DND-41 (cell line): Measurements from ENCODE around the gene B3GAT2.

Experiments used
- ATAC-seq: fragments of 200-7000 bp; cut with Tn5 transposase; 3 replicates; pipeline ENCODE4 v1.9.1; 2021; ENCODE audit warnings: low read depth; ENCODE audit not compliant: insufficient read depth
- DNase-seq: peaks from one replicate; pipeline ENCODE4 v3.0.0-alpha.2; 2020
- H2AFZ ChIP-seq: 2 replicates; pipeline ENCODE4 v1.6.0; 2012; ENCODE audit warnings: low read depth, low read length
- H3K27ac ChIP-seq: 2 replicates; pipeline ENCODE4 v1.5.1; 2012; ENCODE audit warnings: low read length, inconsistent platforms
- H3K27me3 ChIP-seq: fragments of 200-600 bp; sonication (generic); 2 replicates; pipeline ENCODE4 v1.6.0; 2012; ENCODE audit warnings: low read length, mild to moderate bottlenecking, inconsistent platforms; ENCODE audit not compliant: insufficient read depth, poor library complexity
- H3K36me3 ChIP-seq: 2 replicates; pipeline ENCODE4 v1.5.1; 2012; ENCODE audit warnings: low read length, inconsistent platforms; ENCODE audit not compliant: insufficient read depth
- H3K4me1 ChIP-seq: 2 replicates; pipeline ENCODE4 v1.5.1; 2012; ENCODE audit warnings: mild to moderate bottlenecking, low read length; ENCODE audit not compliant: insufficient read depth
- H3K4me2 ChIP-seq: 2 replicates; pipeline ENCODE4 v1.6.0; 2012; ENCODE audit warnings: mild to moderate bottlenecking, moderate library complexity, low read length, inconsistent platforms; ENCODE audit not compliant: insufficient read depth
- H3K4me3 ChIP-seq, 2 experiments: fragments of 200-600 bp in 1 of 2; shearing (Covaris generic) in 1 of 2; 2 replicates each; pipeline ENCODE4 v1.5.1; 2012 to 2016; ENCODE audit warnings: inconsistent platforms in 2 of 2, low read length in 2 of 2, mild to moderate bottlenecking in 2 of 2, low read depth in 1 of 2, moderate library complexity in 1 of 2
- H3K79me2 ChIP-seq: 2 replicates; pipeline ENCODE4 v1.6.0; 2012; ENCODE audit warnings: low read length, inconsistent platforms; ENCODE audit not compliant: insufficient read depth
- H3K9ac ChIP-seq: 2 replicates; pipeline ENCODE4 v1.6.0; 2012; ENCODE audit warnings: low read depth, mild to moderate bottlenecking, inconsistent platforms, low read length, moderate library complexity
- H3K9me3 ChIP-seq: 2 replicates; pipeline ENCODE4 v1.5.1; 2012; ENCODE audit warnings: low read length, moderate library complexity, mild to moderate bottlenecking, inconsistent platforms; ENCODE audit not compliant: insufficient read depth, severe bottlenecking
- H4K20me1 ChIP-seq: 2 replicates; pipeline ENCODE4 v1.6.0; 2012; ENCODE audit warnings: low read length; ENCODE audit not compliant: insufficient read depth
- EZH2 ChIP-seq: IDR thresholded peaks from 3 replicates; pipeline ENCODE4 v1.6.1; 2012; ENCODE audit warnings: borderline replicate concordance, low read depth, mild to moderate bottlenecking, moderate library complexity, low read length, inconsistent platforms; ENCODE audit not compliant: severe bottlenecking
- TF ChIP-seq, protein P1 (sequence below): IDR thresholded peaks from 2 replicates; pipeline ENCODE4 v1.5.1; 2012; ENCODE audit warnings: borderline replicate concordance, low read length, moderate library complexity, mild to moderate bottlenecking; ENCODE audit not compliant: poor library complexity, severe bottlenecking; ENCODE audit errors: extremely low read depth

Gene B3GAT2

DNA sequence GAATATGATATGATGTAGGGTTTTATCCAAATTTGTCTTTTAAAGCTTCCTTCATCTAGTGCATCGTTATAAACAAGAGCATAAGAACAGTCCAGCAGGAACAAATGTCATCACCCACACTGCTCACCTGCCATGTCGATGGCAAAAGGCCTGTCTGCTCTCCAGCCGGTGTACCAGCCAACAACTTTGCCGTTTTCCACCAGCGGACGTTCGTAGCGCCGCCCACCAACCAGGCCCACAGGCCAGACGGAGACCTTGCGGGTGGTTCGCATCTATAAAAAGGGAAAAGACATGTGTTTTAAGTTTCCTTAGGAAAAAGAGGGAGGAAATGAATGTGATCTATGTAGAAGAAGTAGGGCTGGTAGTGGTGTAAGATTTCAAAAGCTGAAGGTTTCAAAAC, 62.9 kb downstream of the B3GAT2 start:
- Histone ChIP-seq H3K27me3 (no peaks in the 10 kb centered on the region), H3K79me2 (no peaks in the 10 kb centered on the region), H3K9ac (no peak overlapping the region), H3K4me2 (no peak overlapping the region), H4K20me1 (no peaks in the 10 kb centered on the region), H3K27ac (no peak overlapping the region), H3K36me3 (no peaks in the 10 kb centered on the region), H3K4me1 (no peaks in the 10 kb centered on the region), H2AFZ (no peak overlapping the region), H3K9me3 (no peaks in the 10 kb centered on the region), H3K4me3 (no peak overlapping the region)
- no peak for ATAC-seq
- no peak for DNase-seq
- TF ChIP-seq EZH2 = no peak
- TF ChIP-seq, protein P1, sequence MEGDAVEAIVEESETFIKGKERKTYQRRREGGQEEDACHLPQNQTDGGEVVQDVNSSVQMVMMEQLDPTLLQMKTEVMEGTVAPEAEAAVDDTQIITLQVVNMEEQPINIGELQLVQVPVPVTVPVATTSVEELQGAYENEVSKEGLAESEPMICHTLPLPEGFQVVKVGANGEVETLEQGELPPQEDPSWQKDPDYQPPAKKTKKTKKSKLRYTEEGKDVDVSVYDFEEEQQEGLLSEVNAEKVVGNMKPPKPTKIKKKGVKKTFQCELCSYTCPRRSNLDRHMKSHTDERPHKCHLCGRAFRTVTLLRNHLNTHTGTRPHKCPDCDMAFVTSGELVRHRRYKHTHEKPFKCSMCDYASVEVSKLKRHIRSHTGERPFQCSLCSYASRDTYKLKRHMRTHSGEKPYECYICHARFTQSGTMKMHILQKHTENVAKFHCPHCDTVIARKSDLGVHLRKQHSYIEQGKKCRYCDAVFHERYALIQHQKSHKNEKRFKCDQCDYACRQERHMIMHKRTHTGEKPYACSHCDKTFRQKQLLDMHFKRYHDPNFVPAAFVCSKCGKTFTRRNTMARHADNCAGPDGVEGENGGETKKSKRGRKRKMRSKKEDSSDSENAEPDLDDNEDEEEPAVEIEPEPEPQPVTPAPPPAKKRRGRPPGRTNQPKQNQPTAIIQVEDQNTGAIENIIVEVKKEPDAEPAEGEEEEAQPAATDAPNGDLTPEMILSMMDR = no peak

DNA sequence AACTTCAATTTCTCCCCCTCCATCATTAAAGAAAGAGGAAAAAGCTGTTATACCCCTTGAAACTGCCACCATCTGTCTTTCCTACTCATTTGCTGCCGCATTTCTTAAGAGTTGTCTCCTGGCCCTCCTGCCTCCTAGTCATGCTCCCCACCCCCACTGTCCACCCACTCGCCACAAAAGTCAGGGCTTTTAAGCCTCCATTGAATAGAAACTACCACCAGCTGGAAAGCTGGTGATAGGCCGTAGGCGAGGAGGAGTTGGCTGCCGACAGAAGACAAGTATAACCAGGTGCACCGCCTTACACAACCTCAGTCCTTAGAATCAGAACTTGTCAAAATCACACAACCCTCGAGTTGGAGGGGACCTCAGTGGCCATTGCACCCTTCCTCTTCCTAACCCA, 67.6 kb downstream of the B3GAT2 start:
- no peaks in the 10 kb centered on the region for H3K9me3 ChIP-seq
- no peaks in the 10 kb centered on the region for H3K27me3 ChIP-seq
- no peak overlapping the region for H3K4me2 ChIP-seq
- H3K27ac ChIP-seq = no peak overlapping the region
- no peak for DNase-seq
- H3K4me3 ChIP-seq = no peak overlapping the region
- no peak for TF ChIP-seq EZH2
- H3K36me3 ChIP-seq = no peaks in the 10 kb centered on the region
- H3K9ac ChIP-seq = no peak overlapping the region
- H3K79me2 ChIP-seq = no peaks in the 10 kb centered on the region
- H2AFZ ChIP-seq = no peak overlapping the region
- no peaks in the 10 kb centered on the region for H4K20me1 ChIP-seq
- H3K4me1 ChIP-seq = no peaks in the 10 kb centered on the region
- no peak for ATAC-seq

DNA sequence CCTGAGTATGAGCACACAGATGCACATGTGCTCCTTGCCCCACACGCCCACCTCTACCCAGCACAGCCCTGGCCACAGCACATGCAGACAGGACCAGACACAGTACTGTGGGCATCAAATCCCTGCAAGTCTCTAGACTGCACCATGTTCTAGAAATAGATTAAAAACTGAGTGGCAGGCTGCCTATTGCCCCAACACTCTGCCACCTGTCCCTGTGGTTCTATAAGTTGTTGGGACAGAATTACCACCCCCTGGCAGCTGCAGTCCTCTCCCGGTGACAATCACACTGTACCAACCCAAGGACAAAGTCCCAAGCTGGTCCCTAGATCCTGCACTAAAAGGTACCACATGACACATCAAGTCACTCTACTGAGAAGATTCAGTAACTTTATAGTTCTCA, 70.2 kb downstream of the B3GAT2 start:
- Histone ChIP-seq H3K4me1 (no peaks in the 10 kb centered on the region), H3K4me2 (no peak overlapping the region), H3K4me3 (no peak overlapping the region), H3K36me3 (no peaks in the 10 kb centered on the region), H3K27me3 (no peaks in the 10 kb centered on the region), H4K20me1 (no peaks in the 10 kb centered on the region), H3K27ac (no peak overlapping the region), H3K9me3 (no peaks in the 10 kb centered on the region), H2AFZ (no peak overlapping the region), H3K9ac (no peak overlapping the region), H3K79me2 (no peaks in the 10 kb centered on the region)
- DNase-seq (no peak), ATAC-seq (no peak)
- TF ChIP-seq EZH2 = no peak
- TF ChIP-seq, protein P1 = no peak

DNA sequence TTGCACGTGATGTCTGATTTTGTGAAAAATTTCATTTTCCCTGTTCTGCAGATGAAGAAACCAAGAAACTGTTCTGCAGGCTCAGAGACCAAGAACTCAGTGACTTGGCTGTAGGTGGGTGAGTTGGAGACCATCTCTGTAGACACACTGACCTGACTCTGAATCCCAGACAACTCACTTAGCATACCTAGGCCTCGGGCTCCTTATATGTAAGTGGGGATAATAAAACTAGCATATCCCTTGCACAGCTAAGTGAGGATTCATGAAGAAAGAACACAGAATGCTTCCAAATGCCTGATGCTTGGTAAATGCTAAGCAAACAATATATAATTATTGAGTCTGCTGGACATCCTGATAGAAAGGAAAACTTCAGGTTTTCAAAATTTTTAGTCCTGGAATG, 70.8 kb downstream of the B3GAT2 start:
- Histone ChIP-seq H4K20me1 (no peaks in the 10 kb centered on the region), H3K9ac (no peak overlapping the region), H3K4me1 (no peaks in the 10 kb centered on the region), H3K4me3 (no peak overlapping the region), H3K79me2 (no peaks in the 10 kb centered on the region), H3K4me2 (no peak overlapping the region), H3K27me3 (no peaks in the 10 kb centered on the region), H2AFZ (no peak overlapping the region), H3K36me3 (no peaks in the 10 kb centered on the region), H3K27ac (no peak overlapping the region), H3K9me3 (no peaks in the 10 kb centered on the region)
- TF ChIP-seq, protein P1 = no peak
- no peak for TF ChIP-seq EZH2
- no peak for ATAC-seq
- DNase-seq = no peak
